Measurements from ENCODE around the gene FKRP.

The FKRP gene

GRCh38 chr19:46744005-46744691, 1.7 kb upstream of the FKRP start:
- peak overlapping the region in 1 of 2 donors; percentile 97 for H3K4me3 ChIP-seq (ENCODE audit: low read length in 2 of 2)

GRCh38 chr19:46745030-46745429, 827 bp upstream of the FKRP start:
- H3K4me1 ChIP-seq (ENCODE audit: control insufficient read depth in 2 of 2, insufficient read depth in 1 of 2, low read depth in 1 of 2, low read length in 2 of 2), result peaks cover 16 to 20% of the 10 kb centered on the region in 2 donors
- H3K27ac ChIP-seq (replicated peaks; ENCODE audit: low read length), result no peak overlapping the region
- peak overlapping the region; percentile 55 for H2BK15ac ChIP-seq (ENCODE audit: low read length)
- H2AK5ac ChIP-seq (ENCODE audit: low read depth, low read length), result peak overlapping the region; percentile 79
- peaks cover 10 to 66% of the 10 kb centered on the region in 2 donors for H3K36me3 ChIP-seq (replicated peaks in 1 of 2; ENCODE audit: control insufficient read depth in 2 of 2, insufficient read depth in 2 of 2, low read length in 2 of 2)
- no peak overlapping the region for H2AFZ ChIP-seq (ENCODE audit: low read length)
- H4K8ac ChIP-seq (ENCODE audit: low read depth, low read length), result peak overlapping the region; percentile 56
- H2BK120ac ChIP-seq (ENCODE audit: low read depth, low read length), result no peak overlapping the region
- peak overlapping the region; percentile 94 for H3K4me2 ChIP-seq (ENCODE audit: insufficient read depth, low read length, poor library complexity, severe bottlenecking)
- H3K23ac ChIP-seq (ENCODE audit: low read depth, low read length, poor library complexity), result peak overlapping the region; percentile 83
- peak overlapping the region; percentile 98 for H2BK5ac ChIP-seq (ENCODE audit: low read length)
- no peak for DNase-seq (ENCODE audit: low spot score)
- no peaks in the 10 kb centered on the region for H3K27me3 ChIP-seq (ENCODE audit: control insufficient read depth in 3 of 3, insufficient read depth in 3 of 3, low read depth in 1 of 3, low read length in 3 of 3)
- peaks cover 23% of the 10 kb centered on the region for H3K79me1 ChIP-seq (ENCODE audit: low read depth, low read length)
- peak overlapping the region; percentile 96 to 97 for H3K4me3 ChIP-seq (ENCODE audit: low read length in 2 of 2)
- no peak overlapping the region for H2BK12ac ChIP-seq (ENCODE audit: low read length)
- no peaks in the 10 kb centered on the region for H3K9me3 ChIP-seq (replicated peaks in 1 of 2; ENCODE audit: control insufficient read depth in 2 of 2, insufficient read depth in 1 of 2, low read depth in 1 of 2, low read length in 2 of 2)
- peak overlapping the region; percentile 93 for H3K9ac ChIP-seq (ENCODE audit: low read depth, low read length, poor library complexity)
- WGBS, 2 donors (ENCODE audit: extremely low coverage in 2 of 2, insufficient read length in 2 of 2, insufficient replicate concordance in 1 of 2), result no CpG with 5 or more reads among the region's 8 CpGs
- H3K4ac ChIP-seq (ENCODE audit: low read length), result peak overlapping the region; percentile 39
- H4K91ac ChIP-seq (ENCODE audit: low read depth, low read length, poor library complexity), result peak overlapping the region; percentile 65
- H3K14ac ChIP-seq (ENCODE audit: low read length), result peak overlapping the region; percentile 85
- peak overlapping the region; percentile 96 for H3K18ac ChIP-seq (ENCODE audit: low read length)

More at GRCh38 chr19:46744005-46744691, 1.7 kb upstream of the FKRP start:
- H2AK5ac ChIP-seq (ENCODE audit: low read depth, low read length), result no peak overlapping the region
- no peak overlapping the region for H3K23ac ChIP-seq (ENCODE audit: low read depth, low read length, poor library complexity)
- no peak overlapping the region for H3K4me2 ChIP-seq (ENCODE audit: insufficient read depth, low read length, poor library complexity, severe bottlenecking)
- DNase-seq (ENCODE audit: low spot score), result no peak
- H3K27ac ChIP-seq (replicated peaks; ENCODE audit: low read length), result no peak overlapping the region
- H2AFZ ChIP-seq (ENCODE audit: low read length), result no peak overlapping the region
- H3K9me3 ChIP-seq (replicated peaks in 1 of 2; ENCODE audit: control insufficient read depth in 2 of 2, insufficient read depth in 1 of 2, low read depth in 1 of 2, low read length in 2 of 2), result no peaks in the 10 kb centered on the region
- no peak overlapping the region for H3K9ac ChIP-seq (ENCODE audit: low read depth, low read length, poor library complexity)
- H2BK15ac ChIP-seq (ENCODE audit: low read length), result no peak overlapping the region
- no peak overlapping the region for H2BK120ac ChIP-seq (ENCODE audit: low read depth, low read length)
- H2BK12ac ChIP-seq (ENCODE audit: low read length), result no peak overlapping the region
- no peak overlapping the region for H4K91ac ChIP-seq (ENCODE audit: low read depth, low read length, poor library complexity)
- no CpG with 5 or more reads among the region's 12 CpGs for WGBS, 2 donors (ENCODE audit: extremely low coverage in 2 of 2, insufficient read length in 2 of 2, insufficient replicate concordance in 1 of 2)
- H3K36me3 ChIP-seq (replicated peaks in 1 of 2; ENCODE audit: control insufficient read depth in 2 of 2, insufficient read depth in 2 of 2, low read length in 2 of 2), result peaks cover 14 to 69% of the 10 kb centered on the region in 2 donors
- H3K4ac ChIP-seq (ENCODE audit: low read length), result no peak overlapping the region
- no peak overlapping the region for H2BK5ac ChIP-seq (ENCODE audit: low read length)
- no peak overlapping the region for H4K8ac ChIP-seq (ENCODE audit: low read depth, low read length)
- H3K4me1 ChIP-seq (ENCODE audit: control insufficient read depth in 2 of 2, insufficient read depth in 1 of 2, low read depth in 1 of 2, low read length in 2 of 2), result peaks cover 16 to 20% of the 10 kb centered on the region in 2 donors
- H3K14ac ChIP-seq (ENCODE audit: low read length), result no peak overlapping the region
- H3K79me1 ChIP-seq (ENCODE audit: low read depth, low read length), result peaks cover 28% of the 10 kb centered on the region
- no peaks in the 10 kb centered on the region for H3K27me3 ChIP-seq (ENCODE audit: control insufficient read depth in 3 of 3, insufficient read depth in 3 of 3, low read depth in 1 of 3, low read length in 3 of 3)
- no peak overlapping the region for H3K18ac ChIP-seq (ENCODE audit: low read length)

- Histone ChIP-seq H2BK120ac (ENCODE audit: low read depth, low read length) (peak within 1 kb of the TSS; percentile 89), H4K91ac (ENCODE audit: low read depth, low read length, poor library complexity) (peak within 1 kb of the TSS; percentile 65), H3K4me1 (ENCODE audit: control insufficient read depth in 2 of 2, insufficient read depth in 1 of 2, low read depth in 1 of 2, low read length in 2 of 2) (peaks cover 16 to 20% of the 10 kb centered on the region in 2 donors), H3K9me3 (replicated peaks in 1 of 2; ENCODE audit: control insufficient read depth in 2 of 2, insufficient read depth in 1 of 2, low read depth in 1 of 2, low read length in 2 of 2) (no peaks in the 10 kb centered on the region), H2BK12ac (ENCODE audit: low read length) (peak within 1 kb of the TSS; percentile 32), H3K23ac (ENCODE audit: low read depth, low read length, poor library complexity) (peak within 1 kb of the TSS; percentile 83), H3K4me2 (ENCODE audit: insufficient read depth, low read length, poor library complexity, severe bottlenecking) (peak within 1 kb of the TSS; percentile 94), H3K9ac (ENCODE audit: low read depth, low read length, poor library complexity) (peak within 1 kb of the TSS; percentile 93), H3K4me3 (ENCODE audit: low read length in 2 of 2) (peak within 1 kb of the TSS; percentile 96 to 97), H3K4ac (ENCODE audit: low read length) (peak within 1 kb of the TSS; percentile 97), H2BK5ac (ENCODE audit: low read length) (peak within 1 kb of the TSS; percentile 98), H3K18ac (ENCODE audit: low read length) (peak within 1 kb of the TSS; percentile 99), H3K79me1 (ENCODE audit: low read depth, low read length) (peaks cover 13% of the 10 kb centered on the region), H2BK15ac (ENCODE audit: low read length) (peak within 1 kb of the TSS; percentile 90), H3K14ac (ENCODE audit: low read length) (peak within 1 kb of the TSS; percentile 94), H4K8ac (ENCODE audit: low read depth, low read length) (no peak within 1 kb of the TSS), H3K27me3 (ENCODE audit: control insufficient read depth in 3 of 3, insufficient read depth in 3 of 3, low read depth in 1 of 3, low read length in 3 of 3) (no peaks in the 10 kb centered on the region), H3K27ac (replicated peaks; ENCODE audit: low read length) (peak within 1 kb of the TSS; percentile 78), H3K36me3 (replicated peaks in 1 of 2; ENCODE audit: control insufficient read depth in 2 of 2, insufficient read depth in 2 of 2, low read length in 2 of 2) (peaks cover 14 to 63% of the 10 kb centered on the region in 2 donors), H2AK5ac (ENCODE audit: low read depth, low read length) (peak within 1 kb of the TSS; percentile 92), H2AFZ (ENCODE audit: low read length) (peak within 1 kb of the TSS; percentile 95)
- no CpG with 5 or more reads among the region's 74 CpGs for WGBS, 2 donors (ENCODE audit: extremely low coverage in 2 of 2, insufficient read length in 2 of 2, insufficient replicate concordance in 1 of 2)
- DNase-seq (ENCODE audit: low spot score), result peak; percentile 47
Measured at GRCh38 chr19:46746281-46747057, 612 bp downstream of the FKRP start, which contains the start of gene STRN4. TSS of gene STRN4 (minus strand) at chr19:46746450. CDS start at chr19:46746430, 20 bp downstream.
